Central memory CD4-positive, alpha-beta T cell (primary cell): ENCODE results near the gene DUSP12.
A peak's percentile ranks its signal among the peaks of the same experiment; 100 is the strongest.

Source experiments
- DNase-seq: peaks from one replicate; pipeline ENCODE4 v3.0.0; 2022

The DUSP12 gene

GRCh38 chr1:161771973-161772372 is 22.4 kb downstream of the DUSP12 start:
- DNase-seq, result no peak

- no peak for DNase-seq
These were observed 22.8 kb downstream of the DUSP12 start for GRCh38 chr1:161772397-161772796.

DNA sequence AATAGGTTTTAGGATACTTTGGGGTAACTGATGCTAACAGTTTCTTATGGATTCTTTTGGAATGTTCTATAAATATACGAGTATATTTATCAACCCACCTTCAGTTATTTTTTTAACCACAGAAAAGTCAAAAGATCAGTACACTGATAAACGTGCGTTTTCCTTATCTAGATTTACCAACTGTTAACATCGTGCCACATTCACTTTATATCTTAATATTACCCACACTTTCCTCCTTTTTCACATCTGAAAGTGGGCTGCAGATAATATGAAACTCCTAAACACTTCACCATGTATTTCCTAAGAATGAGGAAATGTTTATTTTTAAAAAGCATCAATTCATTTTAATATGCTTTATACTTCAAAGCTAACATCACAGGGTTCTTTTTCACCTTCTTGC is 24.2 kb downstream of the DUSP12 start:
- DNase-seq, result no peak

GRCh38 chr1:161777261-161777660 is 27.7 kb downstream of the DUSP12 start:
- DNase-seq, result no peak

DNA sequence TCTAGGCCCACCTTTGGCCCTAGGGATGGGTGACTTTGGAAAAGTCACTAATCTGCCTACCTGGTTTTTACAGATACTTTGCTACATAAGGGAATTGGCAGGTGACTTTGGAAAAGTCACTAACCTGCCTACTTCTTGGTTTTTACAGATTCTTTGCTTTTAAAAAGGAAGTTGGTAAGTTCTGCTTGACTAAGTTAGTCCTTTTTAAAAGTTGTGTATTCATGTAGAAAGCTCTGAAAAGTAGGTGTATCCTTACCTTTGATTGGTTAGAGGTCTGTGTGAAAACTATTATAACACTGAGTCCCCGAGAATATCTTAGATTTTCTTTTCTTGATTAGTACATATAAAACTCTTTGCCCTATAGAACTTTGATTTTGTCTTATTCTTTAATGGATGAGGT is 28.9 kb downstream of the DUSP12 start:
- DNase-seq, result no peak

DNA sequence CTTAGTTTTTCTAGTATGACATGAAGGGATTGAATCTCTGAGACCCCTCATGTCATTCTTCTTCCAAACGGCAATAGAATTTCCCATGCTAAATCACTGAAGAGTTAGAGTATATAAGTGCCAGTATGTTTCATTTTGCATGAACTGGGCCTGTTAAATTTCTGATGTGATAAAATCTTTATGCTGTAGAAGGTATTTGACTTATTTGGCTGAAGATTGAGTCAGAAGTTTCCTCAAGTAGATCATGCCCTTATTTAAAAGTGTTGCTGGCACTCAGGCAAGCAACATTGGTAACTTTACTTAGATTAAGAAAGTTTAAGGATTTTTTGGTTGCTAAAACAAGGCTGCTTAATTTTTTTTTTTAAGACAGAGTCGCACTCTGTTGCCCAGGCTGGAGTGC is 29.8 kb downstream of the DUSP12 start:
- DNase-seq, result no peak

DNA sequence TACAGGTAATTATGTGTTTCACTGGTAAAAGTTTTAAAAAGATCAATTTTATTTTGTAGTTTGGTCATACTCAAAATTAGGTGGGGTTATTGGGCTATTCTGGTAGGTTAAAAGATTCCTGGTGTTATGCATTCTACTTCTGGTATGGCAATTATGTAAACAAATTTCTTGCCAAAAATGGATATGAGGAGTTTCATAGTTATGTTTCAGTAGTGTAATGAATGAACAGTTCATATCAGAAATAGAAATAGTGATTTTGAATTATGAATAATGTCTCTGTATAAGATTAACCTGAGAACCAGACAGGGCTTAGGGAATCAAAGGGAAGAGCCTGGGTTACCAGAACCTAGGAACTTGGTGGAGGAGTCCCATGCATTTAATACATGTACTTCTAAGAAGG is 32.4 kb downstream of the DUSP12 start:
- DNase-seq, result no peak

- no peak for DNase-seq
These were observed 33.3 kb downstream of the DUSP12 start for GRCh38 chr1:161782886-161783285.

DNA sequence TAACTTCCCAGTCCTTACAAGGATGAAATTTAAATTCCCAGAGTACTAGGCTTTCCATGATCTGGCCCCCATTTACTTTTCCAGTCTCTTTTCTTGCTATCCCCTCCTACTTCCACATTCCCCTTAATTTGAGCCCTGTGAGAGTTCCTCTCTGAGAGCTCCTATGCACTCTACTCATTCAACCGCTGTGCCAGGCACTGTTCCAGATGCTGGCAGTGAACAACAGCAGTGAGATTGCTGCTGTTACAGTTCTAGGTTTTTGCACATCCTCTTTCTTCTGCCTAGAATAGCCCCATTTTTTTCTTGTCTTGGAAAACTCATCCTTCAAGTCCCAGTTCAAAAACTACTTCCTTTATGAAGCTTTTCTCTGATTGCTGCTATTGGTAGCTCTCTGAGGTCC is 35.4 kb downstream of the DUSP12 start:
- no peak for DNase-seq

DNA sequence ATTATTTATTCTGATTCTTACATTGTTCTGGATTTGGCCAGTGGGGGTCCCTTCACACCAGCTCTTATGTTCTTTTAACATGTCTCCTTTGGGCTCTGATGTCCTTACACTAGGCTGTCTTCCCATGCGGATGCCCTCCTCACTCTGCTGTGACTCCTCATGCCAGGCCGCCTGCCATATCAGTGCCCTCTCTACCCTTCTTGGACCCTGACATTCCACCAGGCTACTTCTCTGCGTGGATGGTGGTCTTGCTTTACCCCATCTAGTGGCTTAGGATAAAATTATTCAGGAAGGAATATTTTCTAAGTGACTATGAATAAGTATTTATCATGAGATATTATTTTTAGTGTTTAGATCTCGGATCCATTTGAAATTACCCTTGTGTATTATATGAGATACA is 37.8 kb downstream of the DUSP12 start:
- DNase-seq, result no peak

DNA sequence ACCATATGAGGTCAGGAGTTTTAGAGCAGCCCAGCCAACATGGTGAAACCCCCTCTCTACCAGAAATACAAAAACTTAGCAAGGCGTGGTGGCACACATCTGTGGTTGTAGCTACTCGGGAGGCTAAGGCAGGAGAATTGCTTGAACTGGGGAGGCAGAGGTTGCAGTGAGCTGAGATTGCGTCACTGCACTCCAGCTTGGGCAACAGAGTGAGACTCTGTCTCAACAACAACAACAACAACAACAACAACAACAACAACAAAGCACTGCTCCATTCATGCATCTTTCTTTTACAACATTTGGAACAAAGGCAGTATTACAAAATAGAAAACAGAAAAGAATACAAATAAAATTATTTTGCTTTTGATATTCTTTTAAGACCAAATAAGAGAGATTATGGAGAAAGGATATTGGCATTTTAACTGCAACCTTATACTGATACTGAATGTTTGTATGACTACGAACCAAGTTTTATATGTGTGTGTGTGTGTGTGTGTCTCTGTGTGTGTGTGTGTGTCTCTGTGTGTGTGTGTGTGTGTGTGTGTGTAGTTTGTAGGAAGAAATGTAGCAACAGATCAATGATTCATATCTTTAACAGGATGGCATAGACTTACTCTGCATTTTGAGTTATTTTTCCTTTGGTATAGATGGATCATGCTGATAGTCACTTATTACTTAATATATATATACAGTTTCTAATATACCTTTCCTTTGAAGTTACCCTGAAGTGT is 41.2 kb downstream of the DUSP12 start:
- no peak for DNase-seq

GRCh38 chr1:161791904-161792655 is 42.5 kb downstream of the DUSP12 start:
- no peak for DNase-seq

GRCh38 chr1:161792740-161793139 is 43.2 kb downstream of the DUSP12 start:
- peak; percentile 30 for DNase-seq

GRCh38 chr1:161799792-161800191 is 50.2 kb downstream of the DUSP12 start:
- no peak for DNase-seq

DNA sequence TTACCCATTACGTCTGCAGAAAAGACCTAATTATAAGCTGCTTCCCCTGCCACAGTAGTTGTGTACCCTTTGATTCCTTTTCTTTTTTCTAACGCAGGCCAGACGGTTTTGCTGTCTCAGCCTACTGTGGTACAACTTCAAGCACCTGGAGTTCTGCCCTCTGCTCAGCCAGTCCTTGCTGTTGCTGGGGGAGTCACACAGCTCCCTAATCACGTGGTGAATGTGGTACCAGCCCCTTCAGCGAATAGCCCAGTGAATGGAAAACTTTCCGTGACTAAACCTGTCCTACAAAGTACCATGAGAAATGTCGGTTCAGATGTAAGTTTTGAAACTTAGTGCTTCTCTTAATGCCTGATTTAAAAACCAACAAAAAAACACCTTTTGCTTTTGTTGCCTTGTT is 52.4 kb downstream of the DUSP12 start:
- no peak for DNase-seq

DNA sequence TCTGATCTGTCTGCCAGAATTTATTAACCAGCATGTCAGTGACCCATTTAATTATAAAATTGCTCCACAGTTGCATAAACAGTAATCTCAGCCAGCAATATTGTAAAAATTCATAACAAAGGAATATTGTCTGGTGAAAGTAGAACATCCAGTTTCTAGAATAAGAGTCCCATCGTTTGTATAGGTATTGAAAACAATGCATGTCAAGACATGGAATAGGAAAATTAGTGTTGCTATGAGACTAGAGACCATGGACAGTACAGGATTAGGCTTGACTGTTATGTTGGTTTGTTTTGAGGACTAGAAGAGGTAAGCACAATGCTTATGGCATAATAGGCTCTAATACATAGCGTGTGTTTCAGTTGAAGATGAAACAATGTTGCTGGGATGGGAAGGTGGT is 53.6 kb downstream of the DUSP12 start:
- no peak for DNase-seq

DNA sequence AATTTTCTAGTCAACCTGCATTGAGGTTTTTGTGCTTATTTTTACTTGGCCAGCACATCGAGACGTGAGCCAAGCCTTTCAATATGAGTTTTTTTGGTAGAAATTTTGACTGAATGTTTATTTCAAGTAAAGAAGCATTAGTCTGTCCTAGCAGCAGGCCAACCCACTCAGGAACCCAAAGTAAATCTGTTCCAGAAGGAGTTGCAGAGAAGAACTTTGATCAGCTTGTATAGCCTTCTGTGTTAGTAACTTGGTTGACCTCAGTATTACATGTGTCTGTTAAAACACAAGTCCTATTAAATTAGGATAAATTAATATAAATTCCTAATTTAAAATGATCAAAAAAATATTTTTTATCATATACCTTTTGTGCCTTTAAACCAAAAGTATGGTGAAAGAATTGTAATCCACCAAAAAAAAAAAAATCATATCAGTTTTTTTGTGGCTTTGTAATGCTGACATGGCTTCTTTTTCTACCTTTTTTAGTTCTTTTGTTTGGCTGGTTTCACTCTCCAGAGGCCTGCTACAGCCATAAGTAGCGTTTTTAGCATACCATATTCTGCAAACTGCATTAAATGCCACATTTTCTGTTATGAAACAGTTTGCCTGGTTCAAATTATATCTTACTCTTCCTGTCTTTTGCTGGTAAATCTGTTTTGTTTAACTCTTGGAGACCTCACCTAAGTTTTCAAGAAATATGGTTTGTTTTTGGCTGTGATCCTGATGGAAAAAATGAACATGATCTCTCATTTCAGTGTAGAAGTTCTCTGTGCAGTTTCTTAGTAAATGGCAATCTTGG is 56.0 kb downstream of the DUSP12 start:
- DNase-seq, result no peak
